Heart left ventricle (tissue), 16 donors: ENCODE data around the gene TGFBR3L. TPM values are rescaled to one million over a fixed set of nuclear protein-coding genes. Genes with fewer than 3 reads are reported as not detected.

Experiments
- ATAC-seq, 4 donors: fragments of 200-7000 bp; cut with Tn5 transposase; one replicate each; pipeline ENCODE4 v1.9.1; 2020 to 2022; ENCODE audit warnings: moderate library complexity in 4 of 4, mild to moderate bottlenecking in 3 of 4, moderate number of reproducible peaks in 1 of 4
- DNase-seq, 5 donors: peaks; one replicate each; pipeline ENCODE4 v3.0.0-alpha.2; 2020
- H3K27ac ChIP-seq, 12 donors: fragments of 200-600 bp; sonication (generic) in 4 of 12; one replicate each; pipeline versions ENCODE4 v1.5.0 to v1.8.0; 2016 to 2022; ENCODE audit warnings: mild to moderate bottlenecking in 2 of 12
- H3K27me3 ChIP-seq, 9 donors: fragments of 200-600 bp; sonication (generic) in 2 of 9; one replicate each; pipeline versions ENCODE4 v1.5.1 to v1.8.0; 2016 to 2022; ENCODE audit warnings: mild to moderate bottlenecking in 3 of 9
- H3K36me3 ChIP-seq, 9 donors: fragments of 200-600 bp; sonication (generic) in 2 of 9; one replicate each; pipeline versions ENCODE4 v1.5.0 to v1.8.0; 2018 to 2022; ENCODE audit warnings: mild to moderate bottlenecking in 2 of 9
- H3K4me1 ChIP-seq, 12 donors: fragments of 200-600 bp; sonication (generic) in 4 of 12; one replicate each; pipeline versions ENCODE4 v1.5.0 to v1.8.0; 2016 to 2022; ENCODE audit warnings: mild to moderate bottlenecking in 3 of 12
- H3K4me3 ChIP-seq, 12 donors: fragments of 200-600 bp; sonication (generic) in 4 of 12; one replicate each; pipeline versions ENCODE4 v1.5.0 to v1.8.0; 2017 to 2022; ENCODE audit warnings: mild to moderate bottlenecking in 9 of 12, moderate library complexity in 4 of 12
- H3K9me3 ChIP-seq, 12 donors: fragments of 200-600 bp; sonication (generic) in 4 of 12; one replicate each; pipeline versions ENCODE4 v1.5.0 to v1.8.0; 2016 to 2022; ENCODE audit warnings: mild to moderate bottlenecking in 1 of 12
- CTCF ChIP-seq, 12 donors: fragments of 200-600 bp; sonication (generic) in 4 of 12; IDR thresholded peaks; one replicate each; pipeline versions ENCODE4 v1.5.0 to v1.8.0; 2018 to 2022; ENCODE audit warnings: antibody characterized with exemption in 12 of 12, mild to moderate bottlenecking in 5 of 12
- POLR2A ChIP-seq, 2 donors: fragments of 450-650 bp; IDR thresholded peaks; one replicate each; pipeline ENCODE4 v1.6.1; 2017; ENCODE audit warnings: antibody characterized with exemption in 2 of 2, mild to moderate bottlenecking in 2 of 2, moderate library complexity in 2 of 2
- WGBS, 4 donors: extraction: QIAGEN DNeasy Blood & Tissue Kit in 2 of 4; methylation state at CpG; one replicate each; pipeline versions ENCODE4 v1.1.5 to v1.1.7; 2013 to 2018; 5-methylcytosine and 5-hydroxymethylcytosine counted together
- intact Hi-C, 10 donors: fragments of 100-400 bp; cut with DNase I; formaldehyde crosslinking; loops; one replicate each; pipeline versions ENCODE4 v1.11.1 to v1.14.2; 2022
- polyA plus RNA-seq, 2 donors: library from polyadenylated mRNA; stranded (reverse); fragments of 200-250 nt; gene quantifications; one replicate each; pipeline ENCODE4 v1.2.3, GENCODE V29; 2013
- total RNA-seq, 9 donors: library from RNA; depleted of rRNA in 2 of 9; stranded (reverse); fragments of >200 nt in 2 of 9; fragmentation: NEBNext Ultra II Directional in 3 of 9; extraction: Animal tissue kit (Norgen Biotek cat#: 25700) in 3 of 9; gene quantifications; one replicate each; pipeline versions ENCODE4 v1.1.0 to v1.2.4, GENCODE V29; 2016 to 2023
- donor health status: ischemic (EF 13 %, LVEDD 7.1; RV severe dilation, severe dysfunction).
- donor health status: healthy with polysubstance abuse.
- donor health status: DM: no; HTN: yes; CAD: no.
- donor health status: DM: no; HTN: no; CAD: no.
- donor health status: ischemic (EF 25% LVEDD 6.9; RV normal size, moderate dysfunction).
- donor health status: ischemic (EF 25% LVEDD 5.7; RV mildly dilated, moderate dysfunction).
- donor health status: healthy.
- donor health status: DM: yes; HTN: yes; CAD: no.
- donor health status: ischemic (EF 35%, LVEDD 5.7; RV mildly dilated, moderate dysfunction).
- donor health status: nonischemic (EF 11% LVEDD 7.7; RV severe dilation, severe dysfunction).
- donor health status: DM: yes; HTN: yes; CAD: no.
- donor health status: PGD.
- donor health status: ischemic (EF 29% LVEDD 5.4; RV normal size, mild dysfunction).
- donor health status: nonischemic (EF 23%, LVEDD 6.1; RV moderate dilation, normal function).

TGFBR3L gene
- total and polyA plus RNA-seq, 11 donors: 0.76 to 41.2 (median 6.8) TPM

GRCh38 chr19:7947939-7948338 is 33.3 kb downstream of the TGFBR3L start:
- intact Hi-C loops: loop anchor here in 5 of 10 donors (5.0 to 10.0 kb wide), 2 partner anchors 207 to 309 kb away; no protein-coding TSS in a partner anchor

GRCh38 chr19:7953060-7953459 is 38.4 kb downstream of the TGFBR3L start:
- 19 to 26% (median 23%) methylated on average over 3 of the region's 3 CpGs for WGBS, 4 donors
- intact Hi-C loops: loop anchor here in 1 of 10 donors (5.0 kb wide), 1 partner anchor 34 kb away; no protein-coding TSS in a partner anchor

More at GRCh38 chr19:7947939-7948338, 33.3 kb downstream of the TGFBR3L start:
- ATAC-seq: no peak
- DNase-seq: peak in 1 of 5 donors; percentile 20
- 91 to 100% (median 96%) methylated on average over 4 of the region's 4 CpGs for WGBS, 4 donors
- H3K4me3 ChIP-seq: no peak overlapping the region
- TF ChIP-seq POLR2A (IDR thresholded peaks at IDR 0.05) (no peak), CTCF (IDR thresholded peaks at IDR 0.05) (no peak)
- H3K36me3 ChIP-seq: no peaks in the 10 kb centered on the region
- peaks cover 0 to 13% (median 8%) of the 10 kb centered on the region in 12 donors for H3K4me1 ChIP-seq
- H3K27ac ChIP-seq: no peak overlapping the region
- no peaks in the 10 kb centered on the region for H3K9me3 ChIP-seq
- no peaks in the 10 kb centered on the region for H3K27me3 ChIP-seq

GRCh38 chr19:7953576-7953975 is 38.9 kb downstream of the TGFBR3L start:
- no peaks in the 10 kb centered on the region for H3K27me3 ChIP-seq
- no peak overlapping the region for H3K4me3 ChIP-seq
- DNase-seq: no peak
- intact Hi-C loops: loop anchor here in 1 of 10 donors (5.0 kb wide), 1 partner anchor 34 kb away; no protein-coding TSS in a partner anchor
- 80 to 83% (median 82%) methylated on average over 7 of the region's 7 CpGs for WGBS, 4 donors
- peaks cover 0 to 10% (median 0%) of the 10 kb centered on the region in 9 donors for H3K36me3 ChIP-seq
- ATAC-seq: no peak
- TF ChIP-seq POLR2A (IDR thresholded peaks at IDR 0.05): no peak
- TF ChIP-seq CTCF (IDR thresholded peaks at IDR 0.05): no peak
- H3K4me1 ChIP-seq: peaks cover 0 to 12% (median 5%) of the 10 kb centered on the region in 12 donors
- H3K27ac ChIP-seq: no peak overlapping the region
- H3K9me3 ChIP-seq: no peaks in the 10 kb centered on the region

More at GRCh38 chr19:7953060-7953459, 38.4 kb downstream of the TGFBR3L start:
- peak in 1 of 5 donors; percentile 20 for DNase-seq
- H3K27me3 ChIP-seq: no peaks in the 10 kb centered on the region
- no peak for ATAC-seq
- H3K9me3 ChIP-seq: no peaks in the 10 kb centered on the region
- H3K4me1 ChIP-seq: peaks cover 0 to 12% (median 5%) of the 10 kb centered on the region in 12 donors
- no peak overlapping the region for H3K4me3 ChIP-seq
- H3K27ac ChIP-seq: no peak overlapping the region
- H3K36me3 ChIP-seq: peaks cover 0 to 6% (median 0%) of the 10 kb centered on the region in 9 donors
- TF ChIP-seq CTCF (IDR thresholded peaks at IDR 0.05) (no peak), POLR2A (IDR thresholded peaks at IDR 0.05) (no peak)

- H3K9me3 ChIP-seq: no peaks in the 10 kb centered on the region
- H3K27ac ChIP-seq: no peak overlapping the region
- intact Hi-C loops: loop anchor here in 1 of 10 donors (5.0 kb wide), 1 partner anchor 302 kb away; no protein-coding TSS in a partner anchor
- peaks cover 0 to 12% (median 5%) of the 10 kb centered on the region in 12 donors for H3K4me1 ChIP-seq
- TF ChIP-seq POLR2A (IDR thresholded peaks at IDR 0.05) (no peak), CTCF (IDR thresholded peaks at IDR 0.05) (no peak)
- peak in 1 of 5 donors; percentile 46 for DNase-seq
- peaks cover 0 to 19% (median 12%) of the 10 kb centered on the region in 9 donors for H3K36me3 ChIP-seq
- no peak overlapping the region for H3K4me3 ChIP-seq
- no peak for ATAC-seq
- H3K27me3 ChIP-seq: no peaks in the 10 kb centered on the region
- 90 to 93% (median 91%) methylated on average over 11 of the region's 11 CpGs for WGBS, 4 donors
These were observed 41.1 kb downstream of the TGFBR3L start for GRCh38 chr19:7955696-7956095.
